BJ (cell line): ENCODE measurements around the gene ESPNL. TPM values are rescaled to one million over a fixed set of nuclear protein-coding genes. Genes with fewer than 3 reads are reported as not detected.
"Not testable (repeated sequence)": the region's sequence is repeated elsewhere in the genome, so short reads cannot be mapped to it uniquely, and the experiment has no call there.

ENCODE experiments used
- CTCF ChIA-PET: fragments of 350-600 bp; formaldehyde crosslinking; extraction: SDS; loops from one replicate; lab custom pipeline; 2021; ENCODE audit warnings: antibody characterized with exemption, inconsistent platforms; lab: Yijun Ruan, JAX
- POLR2A ChIA-PET: fragments of 300-600 bp; sonication (Branson Sonifier 250); formaldehyde crosslinking; extraction: SDS; loops from one replicate; lab custom pipeline; 2021; ENCODE audit warnings: antibody characterized with exemption; lab: Charles Lee
- DNase-seq: peaks from one replicate; pipeline ENCODE4 v3.0.0-alpha.2; 2011; ENCODE audit warnings: low read depth
- H3K27me3 ChIP-seq: 2 replicates; pipeline ENCODE4 v1.6.0; 2011; ENCODE audit warnings: low read length; ENCODE audit not compliant: control insufficient read depth, insufficient read depth
- H3K36me3 ChIP-seq: 2 replicates; pipeline ENCODE4 v1.5.1; 2011; ENCODE audit warnings: low read length; ENCODE audit not compliant: control insufficient read depth, insufficient read depth
- H3K4me3 ChIP-seq: 2 replicates; pipeline ENCODE4 v1.5.1; 2011; ENCODE audit warnings: low read depth, mild to moderate bottlenecking, control low read depth, low read length
- CTCF ChIP-seq: IDR thresholded peaks from 2 replicates; pipeline ENCODE4 v1.5.1; 2011; ENCODE audit warnings: low read depth, mild to moderate bottlenecking, control low read depth, inconsistent platforms, low read length, moderate library complexity; ENCODE audit not compliant: insufficient read depth
- polyA plus RNA-seq: library from polyadenylated mRNA; depleted of rRNA; stranded (reverse); fragments of >200 nt; gene quantifications from 2 replicates; pipeline ENCODE4 v1.2.3, GENCODE V29; 2011

ESPNL gene
- polyA plus RNA-seq, 1 experiment = 2.1 TPM

GRCh38 chr2:238064376-238064775, 35.8 kb upstream of the ESPNL start:
- TF ChIP-seq CTCF = no peak
- no peaks in the 10 kb centered on the region for H3K27me3 ChIP-seq
- DNase-seq = no peak
- H3K4me3 ChIP-seq = no peak overlapping the region
- POLR2A ChIA-PET = no interaction called here
- CTCF ChIA-PET = no interaction called here
- peaks cover 2% of the 10 kb centered on the region; the same call in 1 of the 2 replicates for H3K36me3 ChIP-seq

- Histone ChIP-seq H3K36me3 (peaks cover 3% of the 10 kb centered on the region; the same call in 1 of the 2 replicates), H3K27me3 (no peaks in the 10 kb centered on the region), H3K4me3 (no peak overlapping the region)
- TF ChIP-seq CTCF = no peak
- POLR2A ChIA-PET = no interaction called here
- CTCF ChIA-PET = no interaction called here
- DNase-seq = no peak
Measured at GRCh38 chr2:238065071-238065846, 34.9 kb upstream of the ESPNL start.

GRCh38 chr2:238066218-238066617, 33.9 kb upstream of the ESPNL start:
- no peak for TF ChIP-seq CTCF
- H3K27me3 ChIP-seq = no peaks in the 10 kb centered on the region
- DNase-seq = no peak
- CTCF ChIA-PET = no interaction called here
- POLR2A ChIA-PET = no interaction called here
- no peak overlapping the region for H3K4me3 ChIP-seq
- H3K36me3 ChIP-seq = peaks cover 3% of the 10 kb centered on the region; the same call in 1 of the 2 replicates

- POLR2A ChIA-PET, H3K36me3 ChIP-seq, H3K27me3 ChIP-seq, DNase-seq, H3K4me3 ChIP-seq: not testable (repeated sequence)
- CTCF ChIA-PET = interaction anchor here (0.5 kb wide), 1 partner anchor 23 kb away, joined by 3 read pairs; no protein-coding TSS in a partner anchor
Measured at GRCh38 chr2:238066718-238067117, 33.4 kb upstream of the ESPNL start.

GRCh38 chr2:238067939-238068338, 32.2 kb upstream of the ESPNL start:
- ChIA-PET POLR2A (no interaction called here), CTCF (no interaction called here)
- peaks cover 3% of the 10 kb centered on the region; the same call in 1 of the 2 replicates for H3K36me3 ChIP-seq
- DNase-seq = no peak
- H3K27me3 ChIP-seq = no peaks in the 10 kb centered on the region
- H3K4me3 ChIP-seq = no peak overlapping the region
- TF ChIP-seq CTCF = no peak
